Measurements from ENCODE around the gene PREX1.

DNA sequence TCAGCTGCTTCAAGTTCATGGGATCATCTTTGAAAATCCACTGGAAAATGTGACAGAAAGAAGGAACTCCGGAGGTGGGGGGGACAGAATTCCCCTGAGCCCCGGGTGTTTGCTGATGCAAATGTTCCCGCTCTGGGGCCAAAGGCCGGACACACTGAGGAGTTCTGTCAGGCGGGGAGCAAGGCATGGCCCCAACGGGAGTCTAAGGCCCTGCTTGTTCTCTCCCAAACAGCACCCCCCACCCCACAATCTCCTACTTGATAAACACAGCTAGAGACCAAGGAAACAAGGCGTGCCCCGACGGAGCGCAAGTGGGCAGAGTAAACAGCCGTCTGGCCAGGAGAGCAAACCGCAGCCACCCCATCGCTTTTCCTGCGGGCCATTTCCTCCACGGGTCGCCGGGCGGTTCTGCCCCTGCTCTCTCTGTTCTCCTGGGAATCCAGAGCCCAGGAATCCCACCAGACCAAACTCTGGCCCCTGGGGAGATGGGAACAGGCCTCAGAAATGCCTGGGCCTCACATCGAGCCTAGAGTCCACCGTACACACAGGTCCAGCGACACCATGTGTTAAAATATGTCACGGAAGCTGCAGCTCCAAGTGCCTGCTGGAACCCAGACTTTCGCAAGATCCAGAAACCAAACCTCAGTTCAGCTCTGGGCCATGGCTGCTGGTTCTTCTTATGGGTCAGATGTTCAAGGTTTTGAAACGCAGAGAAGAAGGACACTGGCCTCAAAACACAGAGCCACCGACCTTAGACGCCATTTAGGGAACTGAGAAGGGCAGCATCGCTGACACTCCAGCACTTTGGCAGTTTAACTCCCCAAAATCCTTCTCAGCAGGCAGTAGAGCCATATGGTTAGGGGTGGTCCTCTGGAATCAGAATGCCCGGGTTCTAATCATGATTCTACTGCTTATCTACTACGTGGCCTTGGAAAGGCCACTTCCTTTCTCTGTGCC, 104.2 kb downstream of the PREX1 start:
- TF ChIP-seq POU6F1 (CRISPR knock-in tag; IDR thresholded peaks at IDR 0.05; ENCODE audit: borderline replicate concordance, low read depth): no peak
- no peak for TF ChIP-seq ISL1 (CRISPR knock-in tag; IDR thresholded peaks at IDR 0.05)
- no peak for TF ChIP-seq TOX (CRISPR knock-in tag; IDR thresholded peaks at IDR 0.05; ENCODE audit: borderline replicate concordance)
- no peak for TF ChIP-seq RARB (CRISPR knock-in tag; IDR thresholded peaks at IDR 0.05)
- TF ChIP-seq ZFP30 (CRISPR knock-in tag; IDR thresholded peaks at IDR 0.05): no peak
- TF ChIP-seq ZFP3 (CRISPR knock-in tag; IDR thresholded peaks at IDR 0.05): no peak
- no peak for TF ChIP-seq ZNF70 (CRISPR knock-in tag; IDR thresholded peaks at IDR 0.05)
- TF ChIP-seq PPARA (CRISPR knock-in tag; IDR thresholded peaks at IDR 0.05; ENCODE audit: borderline replicate concordance): no peak
- TF ChIP-seq ESRRG (CRISPR knock-in tag; IDR thresholded peaks at IDR 0.05): no peak
- no peak for TF ChIP-seq ZNF565 (CRISPR knock-in tag; conservative IDR thresholded peaks at IDR 0.05; ENCODE audit: low read depth)
- no peak for TF ChIP-seq ARNTL (CRISPR knock-in tag; IDR thresholded peaks at IDR 0.05; ENCODE audit: borderline replicate concordance, low read depth)
- no peak for TF ChIP-seq TSHZ2 (CRISPR knock-in tag; IDR thresholded peaks at IDR 0.05)
- no peak for TF ChIP-seq ZC3H10 (CRISPR knock-in tag; IDR thresholded peaks at IDR 0.05)
